Measurements from ENCODE around the gene ADPGK.

GRCh38 chr15:72783640-72784455 is at the start of gene ADPGK:
- TF ChIP-seq CTCF (IDR thresholded peaks at IDR 0.05) (peak in 4 of 6 experiments; percentile 28 to 58 (median 50)), POLR2A (IDR thresholded peaks at IDR 0.05) (peak in 1 of 2 donors; percentile 85)

All from thyroid gland (tissue), 4 donors.